PC-3 (cell line): ENCODE measurements around the gene ZNF585A.

Experiments
- CTCF ChIP-seq: fragments of 300-600 bp; sonication (generic); conservative IDR thresholded peaks from 2 replicates; pipeline ENCODE4 v1.5.1; 2017; ENCODE audit warnings: antibody characterized with exemption, low read depth, mild to moderate bottlenecking, low read length
- EZH2 ChIP-seq: fragments of 300-600 bp; sonication (generic); IDR thresholded peaks from one replicate; pipeline ENCODE4 v1.6.1; 2017; ENCODE audit warnings: antibody characterized with exemption, mild to moderate bottlenecking, low read length; ENCODE audit not compliant: unreplicated experiment
- EZH2phosphoT487 ChIP-seq: fragments of 300-600 bp; sonication (generic); IDR thresholded peaks from 2 replicates; pipeline ENCODE4 v1.6.1; 2018; ENCODE audit warnings: mild to moderate bottlenecking, antibody characterized with exemption, low read length, borderline replicate concordance

- TF ChIP-seq CTCF, result no peak
- no peak for TF ChIP-seq EZH2
- no peak for TF ChIP-seq EZH2phosphoT487
Observed at GRCh38 chr19:37221136-37221535, 48.6 kb upstream of the ZNF585A start.
